Endothelial cell of umbilical vein (primary cell): ENCODE data around the gene CLPX. TPM values are rescaled to one million over a fixed set of nuclear protein-coding genes. Genes with fewer than 3 reads are reported as not detected.

Experiments
- BruUV-seq: library from RNA; stranded (reverse); fragments of 400-500 nt; replicated peaks from 2 replicates; lab custom pipeline; 2021; lab: Mats Ljungman, UMichigan
- CTCF ChIA-PET: fragments of 300-600, 350-600 bp; sonication (Branson Sonifier 250); formaldehyde crosslinking; loops from one replicate; lab custom pipeline; 2021; ENCODE audit warnings: antibody characterized with exemption, inconsistent platforms; lab: Charles Lee
- POLR2A ChIA-PET: fragments of 300-600, 350-600 bp; sonication (Branson Sonifier 250); formaldehyde crosslinking; loops from one replicate; lab custom pipeline; 2021; ENCODE audit warnings: antibody characterized with exemption, inconsistent platforms; lab: Charles Lee
- DNase-seq: peaks from one replicate; pipeline ENCODE4 v3.0.0-alpha.2; 2011; ENCODE audit warnings: low read depth, low spot score
- FAIRE-seq: peaks from 2 replicates; lab custom pipeline; 2011; peaks lifted over from hg19 to GRCh38; lab: Jason Lieb, UNC
- H2AFZ ChIP-seq: 2 replicates; pipeline ENCODE4 v1.6.0; 2012; ENCODE audit warnings: low read depth, low read length, control low read depth, inconsistent platforms
- H3K27ac ChIP-seq: 2 replicates; pipeline ENCODE4 v1.5.1; 2011; ENCODE audit warnings: low read depth, mild to moderate bottlenecking, control low read depth, low read length, moderate library complexity; ENCODE audit not compliant: insufficient read depth
- H3K27me3 ChIP-seq, 2 experiments: 2 replicates each; pipeline versions ENCODE4 v1.6.0 to v1.6.1; 2011; ENCODE audit warnings: low read length in 2 of 2, mixed read lengths in 1 of 2; ENCODE audit not compliant: control insufficient read depth in 2 of 2, insufficient read depth in 2 of 2
- H3K36me3 ChIP-seq, 2 experiments: 2 replicates in 1 of 2; 3 replicates in 1 of 2; pipeline ENCODE4 v1.5.1; 2011; ENCODE audit warnings: low read length in 2 of 2, mild to moderate bottlenecking in 1 of 2, moderate library complexity in 1 of 2; ENCODE audit not compliant: control insufficient read depth in 2 of 2, insufficient read depth in 2 of 2; ENCODE audit errors: extremely low read depth in 1 of 2
- H3K4me1 ChIP-seq: 3 replicates; pipeline ENCODE4 v1.5.1; 2011; ENCODE audit warnings: mild to moderate bottlenecking, low read length; ENCODE audit not compliant: control insufficient read depth, insufficient read depth; ENCODE audit errors: extremely low read depth
- H3K4me2 ChIP-seq: 2 replicates; pipeline ENCODE4 v1.6.1; 2011; ENCODE audit warnings: low read length, control low read depth, mixed read lengths; ENCODE audit not compliant: insufficient read depth
- H3K4me3 ChIP-seq, 3 experiments: fragments of 200-600 bp in 1 of 3; sonication (generic), shearing (Covaris generic) in 1 of 3; replicated peaks in 1 of 3; 2 replicates each; pipeline ENCODE4 v1.5.1; 2011 to 2016; ENCODE audit warnings: control low read depth in 3 of 3, low read length in 3 of 3, mild to moderate bottlenecking in 2 of 3, inconsistent platforms in 1 of 3, low read depth in 1 of 3, moderate library complexity in 1 of 3; ENCODE audit not compliant: insufficient read depth in 1 of 3
- H3K79me2 ChIP-seq: 2 replicates; pipeline ENCODE4 v1.6.0; 2012; ENCODE audit warnings: low read length, inconsistent platforms; ENCODE audit not compliant: control insufficient read depth, insufficient read depth
- H3K9ac ChIP-seq: replicated peaks from 2 replicates; pipeline ENCODE3; 2011; ENCODE audit warnings: low read length, control low read depth; ENCODE audit not compliant: insufficient read depth; ENCODE audit errors: extremely low read depth
- H3K9me1 ChIP-seq: replicated peaks from 3 replicates; pipeline ENCODE4 v1.6.0; 2011; ENCODE audit warnings: mild to moderate bottlenecking, low read length; ENCODE audit not compliant: control insufficient read depth, insufficient read depth; ENCODE audit errors: extremely low read depth
- H3K9me3 ChIP-seq: replicated peaks from 2 replicates; pipeline ENCODE4 v1.5.1; 2012; ENCODE audit warnings: low read length, inconsistent platforms; ENCODE audit not compliant: control insufficient read depth, insufficient read depth
- H4K20me1 ChIP-seq: replicated peaks from 2 replicates; pipeline ENCODE3; 2011; ENCODE audit warnings: mild to moderate bottlenecking, low read length; ENCODE audit not compliant: control insufficient read depth, insufficient read depth; ENCODE audit errors: extremely low read depth
- EZH2 ChIP-seq: IDR thresholded peaks from 2 replicates; pipeline ENCODE4 v1.6.1; 2012; ENCODE audit warnings: borderline replicate concordance, low read depth, mild to moderate bottlenecking, moderate library complexity, low read length, inconsistent platforms; ENCODE audit not compliant: severe bottlenecking
- GATA2 ChIP-seq: IDR thresholded peaks from 2 replicates; pipeline ENCODE4 v1.7.0; 2011; ENCODE audit warnings: low read depth, mild to moderate bottlenecking, moderate library complexity, mixed read lengths, low read length; ENCODE audit not compliant: insufficient read length, insufficient read depth
- JUN ChIP-seq: IDR thresholded peaks from 2 replicates; pipeline ENCODE4 v1.6.1; 2011; ENCODE audit warnings: borderline replicate concordance, low read depth; ENCODE audit not compliant: insufficient read length, insufficient read depth
- MYC ChIP-seq: IDR thresholded peaks from one replicate; pipeline ENCODE4 v1.6.1; 2011; ENCODE audit warnings: mild to moderate bottlenecking, low read depth, low read length
- dilution Hi-C: fragments of 300-500 bp; cut with MboI; formaldehyde crosslinking; loops from one replicate; pipeline ENCODE4 v1.15.0; 2019; ENCODE audit warnings: low sequenced_read_pairs; ENCODE audit not compliant: extremely low pct_ligation_motif_present
- intact Hi-C: fragments of 100-400 bp; cut with micrococcal nuclease; formaldehyde crosslinking; loops from one replicate; pipeline ENCODE4 v1.10.0; 2022
- polyA plus RNA-seq, 4 experiments: library from polyadenylated mRNA; depleted of rRNA in 3 of 4; stranded (reverse) in 3 of 4; unstranded in 1 of 4; fragments of >200 nt; gene quantifications; 2 replicates each; pipeline versions ENCODE4 v1.2.1 to v1.2.3, GENCODE V29; 2011 to 2012; ENCODE audit warnings: missing spikeins in 1 of 4
- total RNA-seq: library from RNA; stranded (reverse); gene quantifications from 2 replicates; pipeline ENCODE4 v1.2.3, GENCODE V29; 2021
- TF ChIP-seq, protein P1 (sequence below), 2 donors: IDR thresholded peaks; 1 replicate in 1 of 2; 2 replicates in 1 of 2; pipeline ENCODE4 v1.5.1; 2011; ENCODE audit warnings: low read length in 2 of 2, mild to moderate bottlenecking in 2 of 2, moderate library complexity in 2 of 2, control low read depth in 1 of 2, inconsistent platforms in 1 of 2, low read depth in 1 of 2; ENCODE audit not compliant: insufficient read depth in 1 of 2; ENCODE audit errors: extremely low read depth in 1 of 2
- TF ChIP-seq, protein P2 (sequence below): IDR thresholded peaks from 2 replicates; pipeline ENCODE4 v1.6.1; 2011; ENCODE audit not compliant: insufficient read depth, insufficient read length

CLPX gene
- total and polyA plus RNA-seq, 2 donors (not counting 3 experiments of a cell fraction or from before 2014, with no cell fraction given), result 11.1 to 41.4 TPM

DNA sequence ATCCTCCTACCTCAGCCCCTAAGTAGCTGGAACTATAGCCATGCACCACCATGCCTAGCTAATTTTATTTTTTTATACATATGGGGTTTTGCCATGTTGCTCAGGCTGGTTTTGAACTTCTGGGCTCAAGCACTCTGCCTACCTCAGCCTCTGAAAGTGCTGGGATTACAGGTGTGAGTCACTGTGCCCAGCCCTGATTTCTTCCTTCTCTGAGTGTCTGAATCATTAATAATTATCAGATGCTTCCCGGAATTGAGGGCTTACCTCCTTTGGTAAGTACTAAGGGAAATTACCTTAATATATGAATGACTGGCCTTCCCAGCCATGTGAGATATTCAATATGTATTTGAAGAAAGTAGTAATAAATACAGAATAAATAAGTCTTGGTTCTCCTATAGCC is 7.2 kb downstream of the CLPX start:
- H3K79me2 ChIP-seq, result peaks cover 31% of the 10 kb centered on the region
- intact Hi-C loops, result no loop called here

More for the DNA sequence above, 7.2 kb downstream of the CLPX start:
- Histone ChIP-seq H3K27ac (no peak overlapping the region), H3K9me3 (no peaks in the 10 kb centered on the region), H3K4me1 (peaks cover 2% of the 10 kb centered on the region), H3K9ac (no peak overlapping the region), H3K4me3 (no peak overlapping the region), H4K20me1 (no peaks in the 10 kb centered on the region), H3K36me3 (peaks cover 4 to 11% of the 10 kb centered on the region in 2 experiments), H3K4me2 (no peak overlapping the region), H2AFZ (no peak overlapping the region), H3K27me3 (no peaks in the 10 kb centered on the region), H3K9me1 (no peaks in the 10 kb centered on the region)
- dilution Hi-C loops, result no loop called here
- BruUV-seq, result no TSS peak
- POLR2A ChIA-PET, result no interaction called here
- CTCF ChIA-PET, result interaction anchor here (0.8 to 1.0 kb wide), 2 partner anchors 26 to 120 kb away, joined by 3 read pairs; no protein-coding TSS in a partner anchor
- FAIRE-seq (no peak), DNase-seq (no peak)
- no peak for TF ChIP-seq EZH2
- TF ChIP-seq, protein P1, sequence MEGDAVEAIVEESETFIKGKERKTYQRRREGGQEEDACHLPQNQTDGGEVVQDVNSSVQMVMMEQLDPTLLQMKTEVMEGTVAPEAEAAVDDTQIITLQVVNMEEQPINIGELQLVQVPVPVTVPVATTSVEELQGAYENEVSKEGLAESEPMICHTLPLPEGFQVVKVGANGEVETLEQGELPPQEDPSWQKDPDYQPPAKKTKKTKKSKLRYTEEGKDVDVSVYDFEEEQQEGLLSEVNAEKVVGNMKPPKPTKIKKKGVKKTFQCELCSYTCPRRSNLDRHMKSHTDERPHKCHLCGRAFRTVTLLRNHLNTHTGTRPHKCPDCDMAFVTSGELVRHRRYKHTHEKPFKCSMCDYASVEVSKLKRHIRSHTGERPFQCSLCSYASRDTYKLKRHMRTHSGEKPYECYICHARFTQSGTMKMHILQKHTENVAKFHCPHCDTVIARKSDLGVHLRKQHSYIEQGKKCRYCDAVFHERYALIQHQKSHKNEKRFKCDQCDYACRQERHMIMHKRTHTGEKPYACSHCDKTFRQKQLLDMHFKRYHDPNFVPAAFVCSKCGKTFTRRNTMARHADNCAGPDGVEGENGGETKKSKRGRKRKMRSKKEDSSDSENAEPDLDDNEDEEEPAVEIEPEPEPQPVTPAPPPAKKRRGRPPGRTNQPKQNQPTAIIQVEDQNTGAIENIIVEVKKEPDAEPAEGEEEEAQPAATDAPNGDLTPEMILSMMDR (IDR thresholded peaks at IDR 0.05; ENCODE audit: extremely low read depth in 1 of 2, insufficient read depth in 1 of 2, low read depth in 1 of 2, low read length in 2 of 2), result no peak
- no peak for TF ChIP-seq MYC
- TF ChIP-seq, protein P2, sequence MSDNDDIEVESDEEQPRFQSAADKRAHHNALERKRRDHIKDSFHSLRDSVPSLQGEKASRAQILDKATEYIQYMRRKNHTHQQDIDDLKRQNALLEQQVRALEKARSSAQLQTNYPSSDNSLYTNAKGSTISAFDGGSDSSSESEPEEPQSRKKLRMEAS, result no peak
- no peak for TF ChIP-seq JUN
- no peak for TF ChIP-seq GATA2
